Keratinocyte (primary cell): ENCODE data around the gene PAPPA2. TPM values are rescaled to one million over a fixed set of nuclear protein-coding genes. Genes with fewer than 3 reads are reported as not detected.

Source experiments
- DNase-seq: peaks from one replicate; pipeline ENCODE4 v3.0.0-alpha.2; 2011; ENCODE audit warnings: low read depth, missing footprints, low spot score
- FAIRE-seq: peaks from 2 replicates; lab custom pipeline; 2011; peaks lifted over from hg19 to GRCh38; lab: Jason Lieb, UNC
- H2AFZ ChIP-seq: 2 replicates; pipeline ENCODE4 v1.6.0; 2012; ENCODE audit warnings: low read length, control low read depth, inconsistent platforms; ENCODE audit not compliant: control insufficient read depth
- H3K27ac ChIP-seq: 2 replicates; pipeline ENCODE4 v1.5.1; 2011; ENCODE audit warnings: low read length; ENCODE audit not compliant: control insufficient read depth, insufficient read depth
- H3K27me3 ChIP-seq: 3 replicates; pipeline ENCODE4 v1.6.0; 2011; ENCODE audit warnings: low read length; ENCODE audit not compliant: control insufficient read depth, insufficient read depth; ENCODE audit errors: extremely low read depth
- H3K36me3 ChIP-seq, 2 experiments: 2 replicates in 1 of 2; 3 replicates in 1 of 2; pipeline ENCODE4 v1.5.1; 2011; ENCODE audit warnings: low read length in 2 of 2, mild to moderate bottlenecking in 1 of 2; ENCODE audit not compliant: control insufficient read depth in 2 of 2, insufficient read depth in 2 of 2; ENCODE audit errors: extremely low read depth in 1 of 2
- H3K4me1 ChIP-seq: 3 replicates; pipeline ENCODE4 v1.5.1; 2011; ENCODE audit warnings: low read length; ENCODE audit not compliant: control insufficient read depth, insufficient read depth; ENCODE audit errors: extremely low read depth
- H3K4me2 ChIP-seq: 3 replicates; pipeline ENCODE4 v1.6.0; 2011; ENCODE audit warnings: low read depth, low read length; ENCODE audit not compliant: control insufficient read depth, insufficient read depth; ENCODE audit errors: extremely low read depth
- H3K4me3 ChIP-seq, 3 experiments: fragments of 200-600 bp in 1 of 3; sonication (generic) in 1 of 3; 2 replicates in 2 of 3; 3 replicates in 1 of 3; pipeline ENCODE4 v1.5.1; 2011 to 2016; ENCODE audit warnings: low read length in 3 of 3, mild to moderate bottlenecking in 3 of 3, control low read depth in 2 of 3, inconsistent platforms in 1 of 3, low read depth in 1 of 3, mixed read lengths in 1 of 3, mixed run types in 1 of 3, moderate library complexity in 1 of 3; ENCODE audit not compliant: control insufficient read depth in 2 of 3, insufficient read depth in 2 of 3; ENCODE audit errors: extremely low read depth in 1 of 3
- H3K79me2 ChIP-seq: 2 replicates; pipeline ENCODE4 v1.6.0; 2012; ENCODE audit warnings: low read length; ENCODE audit not compliant: control insufficient read depth, insufficient read depth
- H3K9ac ChIP-seq: 3 replicates; pipeline ENCODE4 v1.6.0; 2011; ENCODE audit warnings: low read length; ENCODE audit not compliant: control insufficient read depth, insufficient read depth; ENCODE audit errors: extremely low read depth
- H3K9me1 ChIP-seq: 3 replicates; pipeline ENCODE4 v1.6.0; 2011; ENCODE audit warnings: low read length; ENCODE audit not compliant: control insufficient read depth, insufficient read depth; ENCODE audit errors: extremely low read depth
- H3K9me3 ChIP-seq: 2 replicates; pipeline ENCODE4 v1.5.1; 2012; ENCODE audit warnings: low read depth, low read length; ENCODE audit not compliant: control insufficient read depth
- H4K20me1 ChIP-seq: 3 replicates; pipeline ENCODE4 v1.6.0; 2011; ENCODE audit warnings: low read length; ENCODE audit not compliant: control insufficient read depth, insufficient read depth; ENCODE audit errors: extremely low read depth
- EZH2 ChIP-seq: IDR thresholded peaks from one replicate; pipeline ENCODE4 v1.6.1; 2012; ENCODE audit warnings: inconsistent platforms, mild to moderate bottlenecking, low read length, moderate library complexity
- dilution Hi-C: fragments of 300-500 bp; cut with MboI; formaldehyde crosslinking; loops from one replicate; pipeline ENCODE4 v1.7.0; 2020; ENCODE audit warnings: low sequenced_read_pairs; ENCODE audit not compliant: extremely low pct_ligation_motif_present
- polyA plus RNA-seq, 5 experiments: library from polyadenylated mRNA; depleted of rRNA in 3 of 5; stranded (reverse) in 3 of 5; stranded (forward) in 1 of 5; unstranded in 1 of 5; fragments of >200 nt; gene quantifications; 1 replicate in 1 of 5; 2 replicates in 3 of 5; 3 replicates in 1 of 5; pipeline versions ENCODE4 v1.2.1 to v1.2.3, GENCODE V29; 2011 to 2012; ENCODE audit warnings: missing spikeins in 2 of 5, low read depth in 1 of 5, low replicate concordance in 1 of 5
- TF ChIP-seq, protein P1 (sequence below), 3 experiments: IDR thresholded peaks in 1 of 3; conservative IDR thresholded peaks in 1 of 3; optimal IDR thresholded peaks in 1 of 3; 2 replicates in 2 of 3; 3 replicates in 1 of 3; pipeline versions ENCODE3 to v1.5.1; 2011; ENCODE audit warnings: low read length in 3 of 3, mild to moderate bottlenecking in 3 of 3, moderate library complexity in 2 of 3, control low read depth in 1 of 3, inconsistent platforms in 1 of 3; ENCODE audit not compliant: insufficient read depth in 2 of 3; ENCODE audit errors: extremely low read depth in 1 of 3

Gene PAPPA2
- polyA plus RNA-seq, 1 donor (not counting 4 experiments of a cell fraction or from before 2014, with no cell fraction given), result 0.07 TPM

DNA sequence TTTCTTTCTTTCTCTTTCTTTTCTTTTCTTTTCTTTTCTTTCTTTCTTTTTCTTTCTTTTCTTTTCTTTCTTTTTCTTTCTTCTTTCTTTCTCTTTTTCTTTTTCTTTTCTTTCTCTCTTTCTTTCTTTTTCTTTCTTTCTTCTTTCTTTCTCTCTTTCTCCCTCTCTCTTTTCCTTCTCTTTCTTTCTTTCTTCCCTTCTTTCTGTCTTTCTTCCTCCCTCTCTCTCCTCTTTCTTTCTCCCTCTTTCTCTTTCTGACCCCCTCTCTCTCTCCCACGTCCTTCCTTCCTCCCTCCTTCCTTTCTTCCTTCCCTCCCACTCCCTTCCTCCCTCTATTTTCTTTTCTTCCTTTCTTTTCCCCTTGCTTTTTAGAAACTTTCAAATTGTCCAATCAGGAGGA is 333.6 kb downstream of the PAPPA2 start:
- Histone ChIP-seq H2AFZ (no peak overlapping the region), H3K4me3 (no peak overlapping the region), H3K27me3 (no peaks in the 10 kb centered on the region), H3K27ac (no peak overlapping the region), H3K36me3 (no peaks in the 10 kb centered on the region), H3K9ac (no peak overlapping the region), H3K9me3 (no peaks in the 10 kb centered on the region), H4K20me1 (no peaks in the 10 kb centered on the region), H3K9me1 (no peaks in the 10 kb centered on the region), H3K4me2 (no peak overlapping the region), H3K79me2 (no peaks in the 10 kb centered on the region), H3K4me1 (no peaks in the 10 kb centered on the region)
- FAIRE-seq, result no peak
- DNase-seq, result no peak
- TF ChIP-seq, protein P1, sequence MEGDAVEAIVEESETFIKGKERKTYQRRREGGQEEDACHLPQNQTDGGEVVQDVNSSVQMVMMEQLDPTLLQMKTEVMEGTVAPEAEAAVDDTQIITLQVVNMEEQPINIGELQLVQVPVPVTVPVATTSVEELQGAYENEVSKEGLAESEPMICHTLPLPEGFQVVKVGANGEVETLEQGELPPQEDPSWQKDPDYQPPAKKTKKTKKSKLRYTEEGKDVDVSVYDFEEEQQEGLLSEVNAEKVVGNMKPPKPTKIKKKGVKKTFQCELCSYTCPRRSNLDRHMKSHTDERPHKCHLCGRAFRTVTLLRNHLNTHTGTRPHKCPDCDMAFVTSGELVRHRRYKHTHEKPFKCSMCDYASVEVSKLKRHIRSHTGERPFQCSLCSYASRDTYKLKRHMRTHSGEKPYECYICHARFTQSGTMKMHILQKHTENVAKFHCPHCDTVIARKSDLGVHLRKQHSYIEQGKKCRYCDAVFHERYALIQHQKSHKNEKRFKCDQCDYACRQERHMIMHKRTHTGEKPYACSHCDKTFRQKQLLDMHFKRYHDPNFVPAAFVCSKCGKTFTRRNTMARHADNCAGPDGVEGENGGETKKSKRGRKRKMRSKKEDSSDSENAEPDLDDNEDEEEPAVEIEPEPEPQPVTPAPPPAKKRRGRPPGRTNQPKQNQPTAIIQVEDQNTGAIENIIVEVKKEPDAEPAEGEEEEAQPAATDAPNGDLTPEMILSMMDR (optimal IDR thresholded peaks at IDR 0.05 in 1 of 3, IDR thresholded peaks at IDR 0.05 in 1 of 3, conservative IDR thresholded peaks at IDR 0.05 in 1 of 3; ENCODE audit: extremely low read depth in 1 of 3, insufficient read depth in 2 of 3, low read length in 3 of 3), result no peak
- TF ChIP-seq EZH2, result no peak
- dilution Hi-C loops, result no loop called here

- H3K9ac ChIP-seq, result no peak overlapping the region
- no peak overlapping the region for H2AFZ ChIP-seq
- DNase-seq (no peak), FAIRE-seq (no peak)
- no peaks in the 10 kb centered on the region for H3K79me2 ChIP-seq
- H3K4me1 ChIP-seq, result no peaks in the 10 kb centered on the region
- dilution Hi-C loops, result no loop called here
- no peaks in the 10 kb centered on the region for H3K9me1 ChIP-seq
- H3K9me3 ChIP-seq, result no peaks in the 10 kb centered on the region
- H3K27ac ChIP-seq, result no peak overlapping the region
- H3K36me3 ChIP-seq, result no peaks in the 10 kb centered on the region
- no peak for TF ChIP-seq EZH2
- TF ChIP-seq, protein P1 (optimal IDR thresholded peaks at IDR 0.05 in 1 of 3, IDR thresholded peaks at IDR 0.05 in 1 of 3, conservative IDR thresholded peaks at IDR 0.05 in 1 of 3; ENCODE audit: extremely low read depth in 1 of 3, insufficient read depth in 2 of 3, low read length in 3 of 3), result no peak
- H3K4me2 ChIP-seq, result no peak overlapping the region
- H3K27me3 ChIP-seq, result no peaks in the 10 kb centered on the region
- no peaks in the 10 kb centered on the region for H4K20me1 ChIP-seq
- no peak overlapping the region for H3K4me3 ChIP-seq
Measured at GRCh38 chr1:176799327-176799726, 336.4 kb downstream of the PAPPA2 start.
